ENCODE data around the gene ZNF331. TPM values are rescaled to one million over a fixed set of nuclear protein-coding genes. Genes with fewer than 3 reads are reported as not detected.
A peak's percentile ranks its signal among the peaks of the same experiment; 100 is the strongest.

ZNF331 gene
- total RNA-seq, 6 donors from 2014 or later = 26.3 to 80.0 (median 47.1) TPM

DNA sequence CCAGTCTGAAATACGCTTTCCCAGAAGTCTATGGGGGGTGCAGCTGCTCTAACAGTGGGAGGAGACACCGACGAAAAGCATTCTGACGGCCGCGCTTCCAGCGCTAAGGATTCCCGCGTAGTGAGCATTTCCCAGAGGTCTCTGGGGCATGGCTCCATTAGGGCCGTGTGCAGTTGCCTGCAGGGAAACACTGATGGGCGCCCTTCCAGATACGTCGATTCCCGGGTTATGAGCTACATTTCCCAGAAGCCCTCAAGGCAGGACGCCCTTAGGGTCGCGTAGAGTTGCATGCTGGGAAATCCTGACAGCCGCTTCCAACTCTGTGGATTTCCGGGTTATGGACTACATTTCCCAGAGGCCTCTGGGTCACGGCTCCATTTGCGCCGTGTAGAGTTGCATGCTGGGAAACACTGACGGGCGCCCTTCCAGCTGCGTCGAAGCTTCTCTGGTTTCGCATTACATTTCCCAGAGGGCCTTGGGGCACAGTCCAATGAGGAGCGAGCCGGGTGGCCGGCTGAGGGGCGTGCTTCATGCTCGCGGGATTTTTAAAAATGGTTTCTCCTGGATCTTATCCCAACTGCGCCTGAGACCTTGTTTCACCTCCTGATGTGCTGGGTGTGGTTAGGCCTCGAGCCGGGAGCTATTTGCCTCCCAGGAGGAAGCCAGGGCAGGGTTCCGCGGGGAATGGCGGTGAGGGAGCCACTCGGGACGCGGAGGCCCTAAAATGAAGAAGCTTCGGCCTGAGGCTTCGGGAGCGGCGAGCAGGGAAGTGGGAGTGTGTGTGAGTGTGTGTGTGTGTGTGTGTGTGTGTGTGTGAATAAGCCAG lies 17.2 kb upstream of the ZNF331 start:
- Histone ChIP-seq H3K4me1 (peaks cover 16 to 23% (median 21%) of the 10 kb centered on the region in 4 donors), H3K36me3 (no peaks in the 10 kb centered on the region), H3K9me3 (peaks cover 0 to 2% (median under 1%) of the 10 kb centered on the region in 4 donors), H3K27me3 (no peaks in the 10 kb centered on the region), H3K27ac (peak overlapping the region; percentile 76 to 88 (median 82)), H3K4me3 (peak overlapping the region; percentile 52 to 75 (median 66))
- DNase-seq (peak; percentile 91 to 95), ATAC-seq (ENCODE audit: low FRiP score in 2 of 2) (peak; percentile 97 to 98)
- TF ChIP-seq, protein P1, sequence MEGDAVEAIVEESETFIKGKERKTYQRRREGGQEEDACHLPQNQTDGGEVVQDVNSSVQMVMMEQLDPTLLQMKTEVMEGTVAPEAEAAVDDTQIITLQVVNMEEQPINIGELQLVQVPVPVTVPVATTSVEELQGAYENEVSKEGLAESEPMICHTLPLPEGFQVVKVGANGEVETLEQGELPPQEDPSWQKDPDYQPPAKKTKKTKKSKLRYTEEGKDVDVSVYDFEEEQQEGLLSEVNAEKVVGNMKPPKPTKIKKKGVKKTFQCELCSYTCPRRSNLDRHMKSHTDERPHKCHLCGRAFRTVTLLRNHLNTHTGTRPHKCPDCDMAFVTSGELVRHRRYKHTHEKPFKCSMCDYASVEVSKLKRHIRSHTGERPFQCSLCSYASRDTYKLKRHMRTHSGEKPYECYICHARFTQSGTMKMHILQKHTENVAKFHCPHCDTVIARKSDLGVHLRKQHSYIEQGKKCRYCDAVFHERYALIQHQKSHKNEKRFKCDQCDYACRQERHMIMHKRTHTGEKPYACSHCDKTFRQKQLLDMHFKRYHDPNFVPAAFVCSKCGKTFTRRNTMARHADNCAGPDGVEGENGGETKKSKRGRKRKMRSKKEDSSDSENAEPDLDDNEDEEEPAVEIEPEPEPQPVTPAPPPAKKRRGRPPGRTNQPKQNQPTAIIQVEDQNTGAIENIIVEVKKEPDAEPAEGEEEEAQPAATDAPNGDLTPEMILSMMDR (IDR thresholded peaks at IDR 0.05) = no peak
- TF ChIP-seq POLR2A (IDR thresholded peaks at IDR 0.05) (peak in 1 of 4 donors; percentile 33), EP300 (IDR thresholded peaks at IDR 0.05) (peak; percentile 84 to 95 (median 94)), POLR2AphosphoS5 (IDR thresholded peaks at IDR 0.05) (peak; percentile 84 to 97)
- WGBS, 2 donors = 2% methylated on average over 19 to 41 of the region's 46 CpGs

- H3K27ac ChIP-seq = peak overlapping the region; percentile 21 to 88 (median 78)
- TF ChIP-seq, protein P1 (IDR thresholded peaks at IDR 0.05) = no peak
- TF ChIP-seq POLR2AphosphoS5 (IDR thresholded peaks at IDR 0.05) (no peak), EP300 (IDR thresholded peaks at IDR 0.05) (no peak), POLR2A (IDR thresholded peaks at IDR 0.05) (no peak)
- peaks cover 4 to 10% (median 6%) of the 10 kb centered on the region in 4 donors for H3K9me3 ChIP-seq
- DNase-seq (peak in 1 of 2 donors; percentile 79), ATAC-seq (ENCODE audit: low FRiP score in 2 of 2) (peak in 1 of 2 donors; percentile 24)
- peak overlapping the region; percentile 52 to 75 (median 66) for H3K4me3 ChIP-seq
- no peaks in the 10 kb centered on the region for H3K36me3 ChIP-seq
- 29 to 43% methylated on average over 15 to 33 of the region's 33 CpGs for WGBS, 2 donors
- peaks cover 16 to 23% (median 21%) of the 10 kb centered on the region in 4 donors for H3K4me1 ChIP-seq
- H3K27me3 ChIP-seq = no peaks in the 10 kb centered on the region
These were observed 16.4 kb upstream of the ZNF331 start for GRCh38 chr19:53521373-53522202.

- Histone ChIP-seq H3K4me3 (no peak overlapping the region), H3K9me3 (peaks cover 4 to 10% (median 6%) of the 10 kb centered on the region in 4 donors), H3K4me1 (peaks cover 6 to 11% (median 8%) of the 10 kb centered on the region in 4 donors), H3K27me3 (no peaks in the 10 kb centered on the region), H3K36me3 (no peaks in the 10 kb centered on the region), H3K27ac (no peak overlapping the region)
- no peak for ATAC-seq (ENCODE audit: low FRiP score in 2 of 2)
- WGBS, 2 donors = 94 to 98% methylated on average over 2 of the region's 2 CpGs
- TF ChIP-seq POLR2AphosphoS5 (IDR thresholded peaks at IDR 0.05) = no peak
- no peak for TF ChIP-seq EP300 (IDR thresholded peaks at IDR 0.05)
- no peak for TF ChIP-seq POLR2A (IDR thresholded peaks at IDR 0.05)
- TF ChIP-seq, protein P1 (IDR thresholded peaks at IDR 0.05) = no peak
- no peak for DNase-seq
These were observed 12.0 kb upstream of the ZNF331 start for GRCh38 chr19:53525922-53526321.

DNA sequence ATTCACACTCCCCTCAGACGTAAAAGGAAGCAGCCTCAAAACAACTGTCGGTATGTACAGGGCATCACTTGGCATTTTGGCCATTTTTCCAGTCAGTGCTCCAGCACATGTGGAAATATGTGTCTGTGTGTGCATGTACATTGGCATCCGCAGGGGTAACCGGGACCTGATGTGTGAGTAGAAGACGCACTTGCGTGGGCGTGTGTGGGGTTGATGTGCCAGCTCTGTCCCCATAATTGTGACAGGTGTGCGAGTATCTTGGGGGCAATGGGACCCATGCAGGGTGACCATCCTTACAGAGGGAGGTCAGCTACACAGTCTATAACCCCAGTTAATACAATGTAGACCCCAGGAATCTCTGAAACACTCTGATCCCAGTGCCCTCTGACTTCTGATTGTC lies 7.3 kb upstream of the ZNF331 start:
- H3K4me3 ChIP-seq = no peak overlapping the region
- H3K36me3 ChIP-seq = no peaks in the 10 kb centered on the region
- no peak for ATAC-seq (ENCODE audit: low FRiP score in 2 of 2)
- H3K9me3 ChIP-seq = peaks cover 4 to 9% (median 5%) of the 10 kb centered on the region in 4 donors
- no peaks in the 10 kb centered on the region for H3K27me3 ChIP-seq
- no peak overlapping the region for H3K27ac ChIP-seq
- TF ChIP-seq, protein P1 (IDR thresholded peaks at IDR 0.05) = no peak
- TF ChIP-seq POLR2AphosphoS5 (IDR thresholded peaks at IDR 0.05) = no peak
- DNase-seq = no peak
- H3K4me1 ChIP-seq = no peaks in the 10 kb centered on the region
- WGBS, 2 donors = 96 to 98% methylated on average over 8 of the region's 8 CpGs
